Left ventricle myocardium inferior (tissue), 1 donor: ENCODE data around the gene EPB41L4B. TPM values are rescaled to one million over a fixed set of nuclear protein-coding genes. Genes with fewer than 3 reads are reported as not detected.

Source experiments
- DNase-seq: peaks from one replicate; pipeline ENCODE4 v3.0.0-alpha.2; 2020
- H3K27ac ChIP-seq: fragments of 200-600 bp; replicated peaks from 2 replicates; pipeline ENCODE4 v1.8.0; 2021
- H3K27me3 ChIP-seq: fragments of 200-600 bp; 2 replicates; pipeline ENCODE4 v1.8.0; 2021; ENCODE audit warnings: low read depth
- H3K36me3 ChIP-seq: fragments of 200-600 bp; 2 replicates; pipeline ENCODE4 v1.8.0; 2021
- H3K4me1 ChIP-seq: fragments of 200-600 bp; 2 replicates; pipeline ENCODE4 v1.8.0; 2021
- H3K4me3 ChIP-seq: fragments of 200-600 bp; 2 replicates; pipeline ENCODE4 v1.8.0; 2021; ENCODE audit warnings: mild to moderate bottlenecking, moderate library complexity
- H3K9me3 ChIP-seq: fragments of 200-600 bp; replicated peaks from 2 replicates; pipeline ENCODE4 v1.8.0; 2021
- CTCF ChIP-seq: fragments of 200-600 bp; IDR thresholded peaks from 2 replicates; pipeline ENCODE4 v1.8.0; 2021; ENCODE audit warnings: antibody characterized with exemption, mild to moderate bottlenecking, borderline replicate concordance
- intact Hi-C: fragments of 100-400 bp; cut with micrococcal nuclease; formaldehyde crosslinking; loops from one replicate; pipeline ENCODE4 v1.11.0; 2022
- total RNA-seq: library from RNA; stranded (reverse); fragmentation: NEBNext Ultra II Directional; extraction: Animal tissue kit (Norgen Biotek cat#: 25700); gene quantifications from one replicate; pipeline ENCODE4 v1.2.1, GENCODE V29; 2021
- donor health status: DM: no; HTN: yes; CAD: no; lungs with severe emphysema.

Gene EPB41L4B
- total RNA-seq, 1 donor from 2014 or later = 13.9 TPM

GRCh38 chr9:109329638-109330258 is 8.9 kb upstream of the EPB41L4B start:
- intact Hi-C loops = no loop called here
- Histone ChIP-seq H3K4me1 (peaks cover 23% of the 10 kb centered on the region), H3K36me3 (no peaks in the 10 kb centered on the region), H3K27ac (peak overlapping the region; percentile 57), H3K27me3 (peaks cover under 1% of the 10 kb centered on the region), H3K9me3 (no peaks in the 10 kb centered on the region), H3K4me3 (peak overlapping the region; percentile 10)
- peak; percentile 39 for DNase-seq
- TF ChIP-seq CTCF = no peak

- TF ChIP-seq CTCF = no peak
- Histone ChIP-seq H3K9me3 (no peaks in the 10 kb centered on the region), H3K27ac (no peak overlapping the region), H3K36me3 (no peaks in the 10 kb centered on the region), H3K4me1 (peaks cover 23% of the 10 kb centered on the region), H3K27me3 (peaks cover 4% of the 10 kb centered on the region), H3K4me3 (peak overlapping the region; percentile 10)
- intact Hi-C loops = no loop called here
- peak; percentile 40 for DNase-seq
These were observed 8.2 kb upstream of the EPB41L4B start for GRCh38 chr9:109328978-109329637.

- Histone ChIP-seq H3K4me3 (no peak overlapping the region), H3K36me3 (no peaks in the 10 kb centered on the region), H3K27me3 (peaks cover 27% of the 10 kb centered on the region), H3K27ac (no peak overlapping the region), H3K9me3 (no peaks in the 10 kb centered on the region), H3K4me1 (peaks cover 18% of the 10 kb centered on the region)
- DNase-seq = no peak
- TF ChIP-seq CTCF = no peak
- intact Hi-C loops = no loop called here
These were observed 4.2 kb upstream of the EPB41L4B start for GRCh38 chr9:109325089-109325488.

DNA sequence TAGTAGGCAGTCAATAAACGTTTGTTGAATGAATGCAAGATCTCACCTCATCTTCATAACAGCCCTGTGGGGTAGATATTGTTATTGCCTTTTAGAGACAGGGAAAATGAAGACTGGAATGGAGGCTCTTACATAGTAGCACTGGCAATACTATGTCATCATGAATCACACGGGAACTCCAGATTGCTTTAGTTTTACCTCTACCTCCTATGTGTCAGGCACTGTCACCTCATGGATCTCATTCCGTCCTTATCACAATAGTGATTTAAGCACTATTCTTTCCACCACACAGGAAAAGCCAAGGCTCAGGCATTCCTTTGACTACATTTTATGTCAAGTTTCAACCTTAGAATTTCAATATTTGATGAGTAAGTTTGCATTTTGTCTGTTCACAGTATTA is 2.9 kb upstream of the EPB41L4B start:
- intact Hi-C loops = no loop called here
- H3K27me3 ChIP-seq = peaks cover 40% of the 10 kb centered on the region
- no peak overlapping the region for H3K27ac ChIP-seq

GRCh38 chr9:109321727-109322126 is 868 bp upstream of the EPB41L4B start:
- Histone ChIP-seq H3K36me3 (no peaks in the 10 kb centered on the region), H3K9me3 (no peaks in the 10 kb centered on the region), H3K4me1 (peaks cover 27% of the 10 kb centered on the region), H3K27ac (no peak overlapping the region), H3K27me3 (peaks cover 60% of the 10 kb centered on the region), H3K4me3 (no peak overlapping the region)
- intact Hi-C loops = no loop called here
- TF ChIP-seq CTCF = no peak
- no peak for DNase-seq

More for the DNA sequence above, 2.9 kb upstream of the EPB41L4B start:
- no peak overlapping the region for H3K4me3 ChIP-seq
- peaks cover 18% of the 10 kb centered on the region for H3K4me1 ChIP-seq
- no peaks in the 10 kb centered on the region for H3K36me3 ChIP-seq
- no peaks in the 10 kb centered on the region for H3K9me3 ChIP-seq
- no peak for TF ChIP-seq CTCF
- no peak for DNase-seq
